ENCODE data around the gene OSR1.
"Not testable (repeated sequence)": the region's sequence is repeated elsewhere in the genome, so short reads cannot be mapped to it uniquely, and the experiment has no call there.

Gene OSR1

GRCh38 chr2:19358242-19359020 is at the start of gene OSR1:
TSS of gene OSR1 (minus strand) at chr2:19358623. CDS start at chr2:19353805, 4,818 bp downstream.
- in situ Hi-C loops (cut with MboI; ENCODE audit: low sequenced_read_pairs): no loop called here

- in situ Hi-C loops (cut with MboI; ENCODE audit: low sequenced_read_pairs): no loop called here
Observed at GRCh38 chr2:19403785-19404184, 45.4 kb upstream of the OSR1 start.

- in situ Hi-C loops (cut with MboI; ENCODE audit: low sequenced_read_pairs): no loop called here
Observed at GRCh38 chr2:19392191-19392590, 33.8 kb upstream of the OSR1 start.

GRCh38 chr2:19389469-19389868 is 31.0 kb upstream of the OSR1 start:
- in situ Hi-C loops (cut with MboI; ENCODE audit: low sequenced_read_pairs): not testable (repeated sequence)

- in situ Hi-C loops (cut with MboI; ENCODE audit: low sequenced_read_pairs): no loop called here
Observed at GRCh38 chr2:19380532-19380931, 22.1 kb upstream of the OSR1 start.

- in situ Hi-C loops (cut with MboI; ENCODE audit: low sequenced_read_pairs): no loop called here
Observed at GRCh38 chr2:19378939-19379338, 20.5 kb upstream of the OSR1 start.

GRCh38 chr2:19377717-19378116 is 19.3 kb upstream of the OSR1 start:
- in situ Hi-C loops (cut with MboI; ENCODE audit: low sequenced_read_pairs): no loop called here

- in situ Hi-C loops (cut with MboI; ENCODE audit: low sequenced_read_pairs): no loop called here
Observed at GRCh38 chr2:19373352-19373751, 14.9 kb upstream of the OSR1 start.

GRCh38 chr2:19371996-19372582 is 13.7 kb upstream of the OSR1 start:
- in situ Hi-C loops (cut with MboI; ENCODE audit: low sequenced_read_pairs): no loop called here

- in situ Hi-C loops (cut with MboI; ENCODE audit: low sequenced_read_pairs): no loop called here
Observed at GRCh38 chr2:19369341-19369955, 11.0 kb upstream of the OSR1 start.

- in situ Hi-C loops (cut with MboI; ENCODE audit: low sequenced_read_pairs): no loop called here
Observed at GRCh38 chr2:19368760-19369159, 10.3 kb upstream of the OSR1 start.

GRCh38 chr2:19367326-19367725 is 8.9 kb upstream of the OSR1 start:
- in situ Hi-C loops (cut with MboI; ENCODE audit: low sequenced_read_pairs): no loop called here

GRCh38 chr2:19365126-19365525 is 6.7 kb upstream of the OSR1 start:
- in situ Hi-C loops (cut with MboI; ENCODE audit: low sequenced_read_pairs): no loop called here

GRCh38 chr2:19364014-19364413 is 5.6 kb upstream of the OSR1 start:
- in situ Hi-C loops (cut with MboI; ENCODE audit: low sequenced_read_pairs): no loop called here

GRCh38 chr2:19363474-19363778 is 5.0 kb upstream of the OSR1 start:
- in situ Hi-C loops (cut with MboI; ENCODE audit: low sequenced_read_pairs): no loop called here

- in situ Hi-C loops (cut with MboI; ENCODE audit: low sequenced_read_pairs): no loop called here
Observed at GRCh38 chr2:19362755-19363473, 4.5 kb upstream of the OSR1 start.

- in situ Hi-C loops (cut with MboI; ENCODE audit: low sequenced_read_pairs): no loop called here
Observed at GRCh38 chr2:19362094-19362754, 3.8 kb upstream of the OSR1 start.

- in situ Hi-C loops (cut with MboI; ENCODE audit: low sequenced_read_pairs): no loop called here
Observed at GRCh38 chr2:19361325-19361990, 3.0 kb upstream of the OSR1 start.

GRCh38 chr2:19360966-19361321 is 2.5 kb upstream of the OSR1 start:
- in situ Hi-C loops (cut with MboI; ENCODE audit: low sequenced_read_pairs): no loop called here

- in situ Hi-C loops (cut with MboI; ENCODE audit: low sequenced_read_pairs): no loop called here
Observed at GRCh38 chr2:19360266-19360965, 2.0 kb upstream of the OSR1 start.
